Epidermal melanocyte (primary cell): ENCODE measurements around the gene DBNL.

Source experiments
- DNase-seq: peaks from one replicate; pipeline ENCODE4 v3.0.0; 2011; ENCODE audit warnings: low spot score; ENCODE audit not compliant: insufficient read length

The DBNL gene

GRCh38 chr7:44109991-44110390, 65.5 kb downstream of the DBNL start:
- no peak for DNase-seq

- DNase-seq = peak; percentile 12
These were observed 66.5 kb downstream of the DBNL start for GRCh38 chr7:44110719-44111635.
